HG03066 (cell line): ENCODE results near the gene NEBL.

Experiments
- ATAC-seq: cut with Tn5 transposase; IDR thresholded peaks from one replicate; pipeline ENCODE4 v1.9.1; 2021; ENCODE audit warnings: low read depth; ENCODE audit not compliant: unreplicated experiment

NEBL gene

DNA sequence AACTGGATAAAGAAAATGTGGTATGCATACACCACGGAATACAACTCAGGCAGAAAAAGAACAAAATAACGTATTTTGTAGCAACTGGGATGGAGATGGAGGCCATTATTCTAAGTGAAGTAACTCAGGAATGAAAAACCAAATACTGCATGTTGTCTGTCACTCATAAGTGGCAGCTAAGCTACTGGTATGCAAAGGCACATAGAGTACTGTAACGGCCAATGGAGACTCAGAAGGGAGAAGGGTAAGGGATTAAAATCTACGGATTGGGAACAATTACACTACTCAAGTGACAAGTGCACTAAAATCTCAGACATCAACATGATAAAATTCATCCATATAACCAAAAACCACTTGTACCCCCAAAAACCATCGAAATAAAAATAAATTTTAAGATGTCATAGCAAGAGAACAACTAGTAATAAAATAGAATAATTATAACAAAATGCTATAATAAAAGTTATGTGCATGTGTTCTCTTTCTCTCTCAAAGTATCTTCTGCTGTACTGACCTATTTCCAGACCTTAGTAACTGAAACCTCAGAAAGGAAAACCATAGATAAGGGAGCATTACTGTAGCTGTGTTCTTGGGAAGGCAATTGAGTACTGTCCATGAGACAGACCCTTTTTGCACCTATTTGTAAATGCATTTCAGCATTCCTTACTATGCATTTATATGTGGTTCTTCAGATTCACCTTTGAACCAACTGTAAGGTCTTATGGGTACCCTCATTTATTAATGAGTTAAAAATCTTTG lies 6.7 kb upstream of the NEBL start:
- ATAC-seq, result no peak

DNA sequence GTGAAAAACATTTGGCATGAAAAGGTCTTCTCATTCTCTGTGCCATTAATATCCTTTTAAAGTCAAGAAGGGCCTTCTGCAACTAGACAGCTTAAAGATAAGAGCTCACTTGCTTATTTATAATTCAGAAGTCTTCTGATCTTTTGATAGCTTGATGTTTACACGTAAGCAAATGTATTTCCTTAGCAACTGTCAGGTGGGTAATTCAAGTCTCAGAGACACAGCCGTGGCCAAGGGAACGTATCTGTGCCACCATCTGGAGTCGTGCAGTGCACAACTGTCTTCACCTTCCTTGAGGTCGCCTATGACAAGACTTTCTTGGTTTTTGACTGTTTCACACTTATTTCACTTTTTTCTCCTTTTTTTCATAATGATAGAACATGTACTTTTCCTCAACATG lies 4.0 kb upstream of the NEBL start:
- ATAC-seq, result no peak

DNA sequence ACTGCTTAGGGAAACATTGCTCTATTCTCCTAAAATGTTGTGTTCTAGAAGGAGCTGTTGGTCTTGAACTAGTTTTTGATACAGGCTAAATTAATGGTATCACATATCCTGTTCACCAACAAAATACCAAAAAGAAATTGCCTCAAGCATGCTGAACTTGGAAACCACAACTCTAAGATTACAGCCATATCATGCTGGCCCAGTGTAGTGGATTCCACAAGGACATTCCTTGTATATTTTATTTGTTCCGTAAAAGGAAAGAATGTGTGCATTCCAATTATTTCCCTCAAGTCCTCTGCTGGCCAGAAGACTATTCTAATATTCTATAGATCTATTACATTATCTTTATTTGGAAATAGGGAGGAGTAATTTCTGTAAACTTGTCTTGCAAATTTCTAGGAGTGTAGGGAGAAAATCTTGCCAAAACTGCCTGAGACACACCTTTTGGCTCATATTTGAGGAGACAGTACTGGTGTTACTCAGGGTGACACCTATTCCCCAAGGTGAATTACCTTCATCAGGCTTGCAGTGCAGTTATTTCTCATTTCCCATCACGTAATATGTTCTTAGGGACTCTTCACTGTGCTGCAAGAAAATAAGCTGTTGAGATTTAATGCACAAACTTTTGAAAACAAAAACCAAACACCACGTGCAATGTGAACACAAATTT lies 1.9 kb upstream of the NEBL start:
- no peak for ATAC-seq

DNA sequence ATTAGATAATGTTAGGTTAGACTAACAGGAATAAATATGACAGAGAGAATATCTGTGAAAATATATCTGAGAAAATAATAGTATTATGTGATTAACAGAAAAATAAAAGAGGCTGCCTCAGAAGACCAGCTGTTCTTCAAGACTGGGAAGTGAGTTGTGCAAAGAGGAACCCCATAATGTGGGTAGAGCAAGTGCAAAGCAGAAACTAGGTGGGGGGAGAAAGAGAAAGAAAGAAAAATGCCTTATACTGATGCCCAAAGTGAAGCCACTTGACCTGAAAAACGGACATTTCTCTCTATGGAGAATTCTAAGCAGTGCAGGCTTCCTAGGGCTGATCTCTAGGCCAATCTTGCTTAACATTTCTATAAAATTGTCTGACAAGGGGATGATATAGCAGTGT lies 3.8 kb downstream of the NEBL start:
- no peak for ATAC-seq

DNA sequence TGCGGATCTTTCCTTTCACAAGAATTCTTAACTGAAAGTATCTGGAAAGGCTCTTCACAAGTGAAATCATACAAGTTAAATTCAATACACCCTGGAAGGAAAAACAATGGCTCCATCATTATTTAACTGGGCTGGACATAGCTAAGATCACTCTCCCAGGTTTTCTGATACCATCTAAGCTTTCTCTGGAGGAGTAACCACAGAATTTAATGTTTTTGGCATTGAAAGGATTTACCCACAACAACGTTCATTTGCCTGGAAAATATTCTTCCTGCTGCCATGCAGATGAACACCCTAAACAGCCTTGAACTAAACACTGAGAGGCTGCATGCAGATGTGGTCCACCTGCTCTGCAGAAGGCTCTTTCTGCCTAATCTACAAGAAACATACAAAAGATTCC lies 4.3 kb downstream of the NEBL start:
- no peak for ATAC-seq

DNA sequence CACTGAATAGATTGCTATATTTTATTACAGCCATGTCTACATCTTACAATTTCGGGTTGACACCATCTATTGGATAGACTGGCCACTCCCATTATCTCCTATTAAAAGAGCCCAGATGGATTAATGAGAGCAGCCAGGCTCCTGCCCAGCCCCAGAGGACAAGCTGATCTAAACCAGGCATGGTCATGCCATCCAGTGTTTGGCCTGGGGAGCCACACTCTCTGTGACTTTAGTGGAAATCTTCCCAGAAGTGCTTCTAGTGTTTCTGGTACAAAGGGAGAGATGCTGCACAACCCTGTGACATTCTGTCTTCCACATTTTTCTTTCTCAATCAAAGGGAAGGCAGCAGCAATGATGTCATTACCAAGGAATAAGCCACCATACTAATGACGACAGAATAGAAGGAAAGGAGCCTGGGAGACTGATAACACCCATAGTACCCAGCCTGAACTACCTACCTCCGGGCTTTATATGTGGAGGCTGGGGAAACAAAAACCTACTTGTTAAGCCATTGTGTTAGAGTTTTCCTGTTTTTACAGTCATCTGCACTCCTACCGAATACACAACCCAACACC lies 5.0 kb downstream of the NEBL start:
- no peak for ATAC-seq

DNA sequence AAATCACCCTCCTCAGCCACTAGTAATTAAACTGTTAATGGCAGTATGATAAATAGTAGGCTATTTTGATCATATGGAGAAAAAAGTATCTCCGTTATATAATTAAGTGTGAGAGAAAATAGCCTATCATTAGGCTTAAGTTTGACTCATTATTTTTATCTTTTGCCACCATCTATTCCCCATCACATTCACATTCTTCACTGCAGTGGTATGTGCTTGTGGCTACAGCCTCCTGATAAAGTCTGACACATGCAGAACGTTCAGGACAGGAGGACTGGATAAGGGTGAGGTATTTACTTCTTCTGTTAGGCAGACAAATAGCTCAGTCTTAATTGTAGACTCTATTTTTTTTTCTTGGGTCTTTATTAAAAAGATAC lies 5.8 kb downstream of the NEBL start:
- no peak for ATAC-seq

DNA sequence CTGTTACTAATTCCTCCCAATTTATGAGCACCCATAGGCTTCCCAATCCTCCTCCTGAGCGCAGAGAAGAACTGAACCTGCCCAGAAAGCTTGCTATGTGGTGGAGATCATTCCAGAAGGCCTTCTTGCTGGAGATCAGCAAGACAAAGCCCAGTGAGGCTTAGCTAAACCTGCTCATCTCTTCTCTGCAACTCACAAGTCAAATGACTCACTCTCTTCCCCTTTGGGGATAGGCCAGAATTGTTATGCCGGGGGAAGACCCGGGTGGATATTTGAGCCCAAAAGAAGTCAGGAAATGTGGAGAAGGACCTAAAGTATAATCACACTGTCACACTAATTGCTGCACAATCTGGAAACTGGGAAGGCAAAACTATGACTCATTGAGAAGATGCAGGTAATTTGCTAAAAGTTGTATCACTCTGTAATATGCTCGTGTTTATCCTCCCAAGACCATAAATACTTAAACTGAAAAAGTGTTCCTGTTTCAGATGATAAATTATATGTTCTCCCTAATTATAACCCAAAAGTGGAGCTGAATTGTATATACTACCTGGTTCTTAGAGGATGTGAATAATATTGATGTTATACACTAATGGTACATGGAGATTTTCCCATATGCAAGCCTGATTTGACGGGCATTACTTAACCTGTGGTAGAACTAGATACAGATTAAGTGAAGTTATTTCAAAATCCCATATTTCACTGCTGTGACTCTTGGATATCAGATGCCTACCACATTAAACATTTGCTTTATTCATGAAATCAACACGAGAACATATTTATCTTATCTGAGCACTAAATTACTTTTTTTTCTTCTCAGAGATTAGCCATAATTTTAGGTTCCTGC lies 6.4 kb downstream of the NEBL start:
- no peak for ATAC-seq

DNA sequence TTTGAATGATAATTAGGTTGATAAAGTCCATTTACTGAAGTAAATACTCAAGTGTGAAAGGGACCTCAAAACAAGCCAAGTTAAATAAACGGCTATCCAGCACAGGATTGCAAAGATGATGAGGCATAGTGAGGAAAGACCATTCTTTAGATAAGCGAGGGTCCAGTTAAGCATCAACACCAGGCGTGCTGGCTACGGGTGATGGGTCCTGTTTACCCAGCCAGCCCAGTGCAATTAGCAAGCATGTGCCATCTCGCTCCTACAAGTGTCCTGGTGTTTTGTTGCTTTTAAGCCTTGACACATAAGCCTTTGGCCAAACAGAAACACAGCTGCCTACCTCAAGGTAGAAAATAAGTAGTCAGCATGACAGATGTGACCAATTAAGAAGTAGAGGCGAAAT lies 7.1 kb downstream of the NEBL start:
- ATAC-seq, result no peak

DNA sequence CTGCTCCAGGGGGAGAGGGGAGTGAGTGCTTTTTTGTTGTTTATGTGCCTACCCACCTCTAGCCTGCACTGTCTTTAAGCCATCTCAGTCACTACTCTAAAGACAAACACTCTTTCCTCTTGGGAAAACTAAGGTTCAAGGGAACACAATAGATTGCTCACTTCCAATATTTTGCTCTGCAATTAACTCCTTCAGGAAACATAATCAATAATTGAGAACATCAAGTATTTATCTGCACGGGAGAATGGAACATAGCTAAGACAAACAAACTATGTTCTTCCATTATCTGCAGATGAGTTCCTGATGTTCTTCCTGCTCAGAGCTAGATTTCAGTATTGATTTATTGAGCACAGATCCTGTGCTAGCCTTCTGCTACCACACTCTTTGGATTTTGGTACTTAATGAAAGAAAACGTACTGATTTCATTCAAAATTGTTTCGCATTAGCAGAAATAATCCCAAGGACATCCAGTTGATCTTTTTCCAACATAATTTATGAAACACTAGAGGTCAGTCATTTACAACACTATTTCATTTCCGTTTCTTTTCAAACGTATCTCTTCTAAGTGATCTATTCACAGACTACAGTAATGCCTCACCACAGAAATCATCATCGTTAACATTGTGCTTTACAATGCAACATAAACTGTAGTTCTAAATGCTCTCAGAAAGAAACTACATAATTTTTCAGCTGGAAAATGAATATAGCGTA lies 8.3 kb downstream of the NEBL start:
- no peak for ATAC-seq

DNA sequence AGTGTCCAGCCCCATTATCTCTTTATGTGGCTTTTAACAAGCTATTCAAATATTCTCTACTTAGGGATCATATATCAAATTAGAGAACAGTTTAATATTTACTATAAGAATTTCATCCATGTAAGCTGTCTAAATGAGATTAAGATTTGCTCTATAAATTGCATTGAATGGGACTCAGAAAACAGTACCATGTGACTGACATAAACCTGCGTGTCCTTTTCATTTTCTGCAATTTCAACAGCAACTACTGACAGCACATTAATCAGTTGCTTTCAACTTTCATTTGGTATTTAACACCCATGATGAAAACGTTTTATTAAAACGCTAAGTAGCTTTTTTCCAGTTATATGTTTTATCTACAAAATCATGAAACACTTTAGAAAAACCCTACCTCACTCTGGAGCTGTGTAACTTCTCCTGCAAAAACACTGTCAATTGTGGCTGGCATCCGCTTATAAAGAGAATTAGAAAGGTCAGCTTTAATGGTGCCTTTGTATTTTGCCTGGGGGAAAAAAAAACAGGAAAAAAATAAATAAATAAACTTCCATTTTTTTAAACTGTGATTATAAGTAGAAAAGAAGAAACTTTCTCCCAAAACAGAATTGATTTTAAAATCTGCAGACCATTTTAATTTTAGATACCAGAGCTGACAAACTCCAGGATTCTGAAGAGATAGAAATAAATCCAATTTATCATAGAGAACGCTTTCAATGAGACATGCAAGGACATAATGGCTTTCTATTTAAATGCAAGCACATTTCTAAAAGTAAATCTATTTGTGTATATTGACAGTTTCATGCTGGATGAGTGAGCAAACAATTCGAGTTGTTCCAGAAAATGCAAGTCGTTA lies 9.2 kb downstream of the NEBL start:
- ATAC-seq, result no peak

DNA sequence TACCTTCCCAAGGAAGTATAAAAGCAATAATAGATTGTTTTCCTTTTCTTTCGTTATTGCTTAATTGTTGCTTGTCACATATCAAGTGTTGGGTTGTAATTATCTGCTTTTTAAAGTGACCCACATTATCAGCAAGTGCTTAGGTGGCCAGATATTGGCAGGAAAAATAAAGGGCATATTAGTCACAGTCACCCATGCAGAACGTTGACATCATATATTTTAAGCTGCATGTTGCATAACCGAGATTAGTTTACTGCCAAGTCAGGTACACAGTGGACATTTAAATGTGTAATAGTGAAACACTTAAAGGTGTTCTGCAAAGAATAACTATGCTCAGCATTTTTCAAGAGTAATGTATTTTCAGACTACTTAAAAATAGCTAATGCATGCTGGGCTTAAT lies 11.4 kb downstream of the NEBL start:
- ATAC-seq, result no peak

DNA sequence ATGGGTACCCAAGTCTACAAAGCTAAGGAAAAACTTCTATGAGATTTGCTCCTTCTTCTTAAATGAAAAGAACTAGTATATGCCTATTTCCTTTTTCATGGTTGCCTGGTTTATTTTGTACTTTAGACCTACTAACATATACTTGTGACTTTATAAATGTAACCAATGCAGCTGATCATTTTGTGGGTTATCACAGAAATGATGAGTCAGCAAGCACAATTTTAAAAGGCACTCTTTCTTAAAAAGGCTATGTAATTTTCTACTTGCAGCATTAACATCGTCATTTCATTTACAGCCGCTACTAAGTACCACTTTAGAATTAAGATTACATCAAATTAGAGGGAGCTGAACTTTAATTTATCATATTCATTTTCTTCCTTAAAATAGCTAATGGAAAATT lies 13.6 kb downstream of the NEBL start:
- no peak for ATAC-seq

DNA sequence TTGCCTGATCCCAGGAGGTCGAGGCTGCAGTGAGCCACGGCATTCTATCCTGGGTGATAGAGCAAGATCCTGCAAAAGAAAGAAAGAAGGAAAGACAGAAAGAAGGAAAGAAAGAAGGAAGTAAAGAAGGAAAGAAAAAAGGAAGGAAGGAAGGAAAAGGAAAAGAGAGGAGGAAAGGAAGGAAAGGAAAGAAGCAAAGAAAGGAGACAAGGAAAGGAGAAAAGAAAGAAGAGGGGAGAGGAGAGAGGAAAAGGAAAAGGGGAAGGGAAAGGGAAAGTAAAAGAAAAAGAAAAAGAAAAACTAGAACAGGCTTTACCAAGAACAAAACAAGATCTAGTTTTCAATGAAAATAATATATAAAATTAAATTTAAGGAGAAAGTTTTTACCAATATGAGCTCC lies 15.0 kb downstream of the NEBL start:
- ATAC-seq, result no peak

DNA sequence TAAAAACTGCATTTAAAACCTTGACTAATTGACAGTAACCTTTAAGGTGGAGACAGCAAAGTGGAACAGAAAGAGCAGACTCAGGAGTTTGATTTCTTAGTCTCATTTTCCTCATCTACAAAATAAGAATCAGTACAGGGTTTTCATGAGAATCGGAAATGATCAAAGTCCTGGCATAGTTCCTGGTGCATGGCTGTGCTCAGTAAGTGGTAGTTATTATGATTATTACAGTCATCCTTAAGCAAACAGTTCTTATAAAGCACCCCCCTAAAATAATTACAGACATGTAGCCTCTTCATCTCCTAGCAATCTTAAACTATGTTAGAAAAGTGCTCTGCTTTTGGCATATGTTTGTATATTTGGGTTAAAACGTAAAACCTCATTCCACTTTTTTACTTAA lies 18.0 kb downstream of the NEBL start:
- ATAC-seq, result no peak

DNA sequence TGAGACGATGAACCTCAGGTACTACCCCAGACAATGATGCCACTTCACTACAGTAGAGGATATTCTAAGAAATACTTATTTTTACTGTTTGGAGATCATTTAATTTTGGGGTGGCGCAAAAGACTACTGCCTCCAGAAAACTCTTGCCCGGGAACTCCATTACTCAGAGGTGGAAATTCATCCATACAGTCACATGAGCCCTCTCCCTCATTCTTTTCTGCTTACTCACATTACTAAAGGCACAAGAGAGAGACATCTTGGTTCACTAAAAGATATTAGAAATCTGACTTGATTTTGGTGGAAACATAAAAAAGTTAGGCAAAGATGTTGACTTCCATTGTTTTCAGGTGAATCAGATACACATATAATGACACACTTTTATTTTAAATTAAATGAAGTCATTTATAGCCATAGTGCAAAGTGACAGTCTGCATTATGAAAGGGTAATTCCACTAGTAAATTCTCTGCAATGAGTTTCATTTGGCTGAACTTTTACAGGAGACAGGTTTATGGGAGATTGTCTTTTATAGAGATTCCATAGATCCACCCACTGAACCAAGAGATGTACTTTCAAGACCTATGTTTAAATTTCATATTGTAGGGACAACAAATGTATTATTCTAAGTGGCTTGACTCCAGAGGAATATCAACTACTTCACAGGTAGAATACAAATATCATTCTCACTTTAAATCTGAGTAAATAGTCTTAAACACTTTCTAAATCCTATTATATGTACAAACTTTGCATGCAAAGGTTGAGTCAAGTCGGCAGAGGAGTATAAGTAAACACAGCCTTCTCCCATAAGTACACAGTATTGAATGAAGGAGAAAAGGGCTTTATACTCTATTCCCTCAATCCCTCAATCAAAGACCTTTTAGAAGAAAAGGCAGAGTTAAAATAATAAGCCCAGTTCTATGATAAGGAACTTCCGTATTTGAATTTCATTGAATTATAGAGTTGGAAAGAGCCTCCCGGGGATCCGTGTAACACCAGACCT lies 18.8 kb downstream of the NEBL start:
- no peak for ATAC-seq

DNA sequence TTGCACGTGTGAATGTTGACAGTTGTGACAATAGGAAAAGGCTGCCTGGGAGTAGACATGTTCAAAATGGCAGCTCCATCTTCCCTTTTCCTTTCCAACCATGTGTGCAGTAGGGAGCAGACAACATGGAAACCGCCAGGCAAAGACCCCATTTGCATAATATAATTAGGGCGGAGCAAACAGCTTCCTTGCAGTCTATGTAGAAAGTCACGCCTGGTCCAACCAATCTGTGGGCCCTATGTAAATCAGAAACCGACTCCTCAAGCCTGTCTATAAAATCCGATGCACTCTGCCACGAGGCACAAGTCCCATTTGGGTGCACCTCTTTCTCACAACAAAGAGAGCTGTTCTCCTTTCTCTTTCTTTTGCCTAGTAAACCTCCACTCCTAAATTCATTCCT lies 19.6 kb downstream of the NEBL start:
- ATAC-seq, result no peak

DNA sequence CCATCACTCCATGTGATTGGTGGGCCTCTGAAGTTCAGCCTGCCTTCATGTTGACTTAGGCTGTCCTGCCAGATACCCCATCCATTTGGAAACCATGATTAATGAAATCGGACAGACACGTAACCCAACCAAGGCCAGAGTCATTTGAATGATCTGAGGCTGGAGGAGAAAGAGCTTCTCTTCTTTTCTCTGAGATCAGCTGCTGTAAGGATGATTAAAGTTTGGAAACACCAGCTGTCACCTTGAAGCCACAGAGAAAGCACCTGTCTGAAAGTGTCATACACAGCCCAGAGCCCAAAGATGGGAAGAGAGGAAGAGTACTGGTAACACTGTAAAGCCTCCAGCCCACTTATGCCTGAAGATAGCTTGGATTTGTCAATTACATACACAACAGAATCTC lies 22.9 kb downstream of the NEBL start:
- no peak for ATAC-seq

DNA sequence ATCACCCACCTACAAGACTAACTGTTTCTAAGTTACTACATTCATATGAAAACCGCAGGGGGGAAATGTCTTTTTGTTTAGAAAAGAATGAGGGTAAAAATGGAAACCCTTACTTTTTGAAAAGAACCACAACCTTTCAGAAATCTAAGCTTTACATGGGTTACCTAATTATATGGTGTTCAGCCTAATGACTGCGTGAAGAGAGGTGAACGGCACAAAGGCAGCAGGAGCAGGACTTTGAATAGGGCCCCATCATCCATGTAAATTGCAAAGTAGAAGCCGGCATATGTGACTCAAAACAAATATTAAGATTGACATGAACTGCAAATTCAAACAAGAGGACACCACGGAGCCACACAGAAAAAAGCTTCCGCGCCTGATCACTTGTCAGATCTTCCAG lies 25.1 kb downstream of the NEBL start:
- ATAC-seq, result no peak
